HT-29 (cell line): ENCODE results near the gene CNOT9. TPM values are rescaled to one million over a fixed set of nuclear protein-coding genes. Genes with fewer than 3 reads are reported as not detected.

Source experiments
- DNase-seq: peaks from one replicate; pipeline ENCODE4 v3.0.0-alpha.2; 2015; ENCODE audit warnings: low spot score
- total RNA-seq: library from RNA; depleted of rRNA; stranded (reverse); fragments of >200 nt; shearing (Covaris generic); gene quantifications from 2 replicates; pipeline ENCODE4 v1.2.3, GENCODE V29; 2014

The CNOT9 gene
- total RNA-seq, 1 experiment from 2014 or later = 60.1 TPM

GRCh38 chr2:218577482-218578220, 9.0 kb downstream of the CNOT9 start:
- DNase-seq = no peak

- no peak for DNase-seq
Observed at GRCh38 chr2:218578272-218578877, 9.7 kb downstream of the CNOT9 start.

GRCh38 chr2:218582076-218582475, 13.4 kb downstream of the CNOT9 start:
- no peak for DNase-seq

- peak; percentile 14 for DNase-seq
Observed at GRCh38 chr2:218583983-218584850, 15.6 kb downstream of the CNOT9 start.

- no peak for DNase-seq
Observed at GRCh38 chr2:218585541-218585940, 16.9 kb downstream of the CNOT9 start.

GRCh38 chr2:218605432-218605831, 36.8 kb downstream of the CNOT9 start:
- DNase-seq = no peak

GRCh38 chr2:218607436-218608115, 38.9 kb downstream of the CNOT9 start, which contains the start of gene PLCD4:
Gene PLCD4 (plus strand): TSS chr2:218607899. CDS start chr2:218615740, 7,841 bp downstream.
- DNase-seq = no peak

- no peak for DNase-seq
Observed at GRCh38 chr2:218615868-218616315, 47.3 kb downstream of the CNOT9 start.

- DNase-seq = no peak
Observed at GRCh38 chr2:218618102-218618860, 49.6 kb downstream of the CNOT9 start.

GRCh38 chr2:218621007-218621406, 52.4 kb downstream of the CNOT9 start:
- no peak for DNase-seq

GRCh38 chr2:218622606-218623365, 54.1 kb downstream of the CNOT9 start:
- DNase-seq = no peak

GRCh38 chr2:218623366-218623705, 54.7 kb downstream of the CNOT9 start:
- DNase-seq = no peak

GRCh38 chr2:218626369-218626768, 57.7 kb downstream of the CNOT9 start:
- no peak for DNase-seq

- no peak for DNase-seq
Observed at GRCh38 chr2:218627939-218628338, 59.3 kb downstream of the CNOT9 start.

- no peak for DNase-seq
Observed at GRCh38 chr2:218631837-218632236, 63.2 kb downstream of the CNOT9 start.

- DNase-seq = no peak
Observed at GRCh38 chr2:218635719-218636118, 67.1 kb downstream of the CNOT9 start.

GRCh38 chr2:218638372-218638771, 69.7 kb downstream of the CNOT9 start:
- DNase-seq = no peak

GRCh38 chr2:218642121-218642656, 73.5 kb downstream of the CNOT9 start:
- DNase-seq = no peak

GRCh38 chr2:218642786-218643185, 74.1 kb downstream of the CNOT9 start:
- no peak for DNase-seq

- DNase-seq = no peak
Observed at GRCh38 chr2:218643751-218644310, 75.2 kb downstream of the CNOT9 start.
